K562 (cell line): ENCODE data around the gene COX14. TPM values are rescaled to one million over a fixed set of nuclear protein-coding genes. Genes with fewer than 3 reads are reported as not detected.

Experiments used
- GATA2 ChIP-seq: sonication (generic); formaldehyde crosslinking; IDR thresholded peaks from 2 replicates; pipeline ENCODE4 v1.4.0; 2020; ENCODE audit warnings: mild to moderate bottlenecking, missing genetic modification reagents
- KLF16 ChIP-seq: IDR thresholded peaks from 2 replicates; pipeline ENCODE4 v1.6.1; 2016; ENCODE audit warnings: antibody characterized with exemption
- NELFE ChIP-seq: IDR thresholded peaks from 2 replicates; pipeline ENCODE4 v1.6.1; 2011; ENCODE audit warnings: mild to moderate bottlenecking; ENCODE audit not compliant: insufficient read depth, insufficient read length
- RB1 ChIP-seq: fragments of 450-650 bp; IDR thresholded peaks from 2 replicates; pipeline ENCODE4 v1.6.1; 2017; ENCODE audit warnings: low read depth, mild to moderate bottlenecking
- SLC30A9 ChIP-seq: fragments of 250-450 bp; sonication (Bioruptor Pico); IDR thresholded peaks from 2 replicates; pipeline ENCODE4 v1.8.0; 2022; ENCODE audit warnings: mild to moderate bottlenecking, moderate library complexity
- TCF7L2 ChIP-seq: fragments of 150-350 bp; IDR thresholded peaks from 2 replicates; pipeline ENCODE4 v1.6.1; 2016; ENCODE audit warnings: low read depth, mild to moderate bottlenecking, low read length, moderate library complexity
- ZNF23 ChIP-seq: fragments of 250-450 bp; sonication (Bioruptor Pico); IDR thresholded peaks from 2 replicates; pipeline ENCODE4 v1.4.0; 2020; ENCODE audit warnings: mild to moderate bottlenecking
- ZNF324 ChIP-seq: fragments of 250-450 bp; sonication (Bioruptor Pico); IDR thresholded peaks from 2 replicates; pipeline ENCODE4 v1.4.0; 2020; ENCODE audit warnings: mild to moderate bottlenecking
- polyA plus RNA-seq, 8 experiments: library from polyadenylated mRNA; depleted of rRNA in 4 of 8; stranded (reverse) in 5 of 8; unstranded in 3 of 8; fragments of >200 nt; fragmentation: Nextera tagmentation in 2 of 8; fragmentation: Illumina TruSeq in 1 of 8; extraction: Ambion mirVana in 2 of 8; extraction: Trizol in 1 of 8; gene quantifications; 2 replicates each; pipeline versions ENCODE4 v1.2.1 to v1.2.3, GENCODE V29; 2011 to 2014; ENCODE audit warnings: inconsistent platforms in 1 of 8, missing spikeins in 1 of 8
- total RNA-seq, 7 experiments: library from RNA; depleted of rRNA in 6 of 7; stranded (reverse); fragments of >200 nt in 6 of 7; fragmentation: Illumina TruSeq in 2 of 7; extraction: Trizol in 2 of 7; gene quantifications; 2 replicates each; pipeline versions ENCODE4 v1.2.1 to v1.2.3, GENCODE V29; 2011 to 2021; ENCODE audit warnings: low replicate concordance in 1 of 7
- TF ChIP-seq, protein P1 (sequence below): fragments of 450-650 bp; IDR thresholded peaks from 2 replicates; pipeline ENCODE4 v1.6.1; 2016; ENCODE audit warnings: mild to moderate bottlenecking, moderate library complexity
- TF ChIP-seq, protein P2 (sequence below): fragments of 450-650 bp; formaldehyde crosslinking; IDR thresholded peaks from 2 replicates; pipeline ENCODE4 v1.4.0; 2020; ENCODE audit warnings: mild to moderate bottlenecking, moderate library complexity
- TF ChIP-seq, protein P3 (sequence below): fragments of 250-450 bp; sonication (Bioruptor Pico); IDR thresholded peaks from 2 replicates; pipeline ENCODE4 v1.8.0; 2021; ENCODE audit warnings: moderate library complexity, mild to moderate bottlenecking, inconsistent platforms
- TF ChIP-seq, protein P4 (sequence below): sonication (generic); IDR thresholded peaks from 2 replicates; pipeline ENCODE4 v1.6.1; 2016

The COX14 gene
- total and polyA plus RNA-seq, 9 of the 15 experiments (the other 6 are each of a cell fraction or from before 2014, with no cell fraction given), result 44.4 to 269 (median 53.4) TPM

GRCh38 chr12:50167049-50167828 is 55.2 kb downstream of the COX14 start, which contains the start of gene CERS5 (continued):
- TF ChIP-seq, protein P1, sequence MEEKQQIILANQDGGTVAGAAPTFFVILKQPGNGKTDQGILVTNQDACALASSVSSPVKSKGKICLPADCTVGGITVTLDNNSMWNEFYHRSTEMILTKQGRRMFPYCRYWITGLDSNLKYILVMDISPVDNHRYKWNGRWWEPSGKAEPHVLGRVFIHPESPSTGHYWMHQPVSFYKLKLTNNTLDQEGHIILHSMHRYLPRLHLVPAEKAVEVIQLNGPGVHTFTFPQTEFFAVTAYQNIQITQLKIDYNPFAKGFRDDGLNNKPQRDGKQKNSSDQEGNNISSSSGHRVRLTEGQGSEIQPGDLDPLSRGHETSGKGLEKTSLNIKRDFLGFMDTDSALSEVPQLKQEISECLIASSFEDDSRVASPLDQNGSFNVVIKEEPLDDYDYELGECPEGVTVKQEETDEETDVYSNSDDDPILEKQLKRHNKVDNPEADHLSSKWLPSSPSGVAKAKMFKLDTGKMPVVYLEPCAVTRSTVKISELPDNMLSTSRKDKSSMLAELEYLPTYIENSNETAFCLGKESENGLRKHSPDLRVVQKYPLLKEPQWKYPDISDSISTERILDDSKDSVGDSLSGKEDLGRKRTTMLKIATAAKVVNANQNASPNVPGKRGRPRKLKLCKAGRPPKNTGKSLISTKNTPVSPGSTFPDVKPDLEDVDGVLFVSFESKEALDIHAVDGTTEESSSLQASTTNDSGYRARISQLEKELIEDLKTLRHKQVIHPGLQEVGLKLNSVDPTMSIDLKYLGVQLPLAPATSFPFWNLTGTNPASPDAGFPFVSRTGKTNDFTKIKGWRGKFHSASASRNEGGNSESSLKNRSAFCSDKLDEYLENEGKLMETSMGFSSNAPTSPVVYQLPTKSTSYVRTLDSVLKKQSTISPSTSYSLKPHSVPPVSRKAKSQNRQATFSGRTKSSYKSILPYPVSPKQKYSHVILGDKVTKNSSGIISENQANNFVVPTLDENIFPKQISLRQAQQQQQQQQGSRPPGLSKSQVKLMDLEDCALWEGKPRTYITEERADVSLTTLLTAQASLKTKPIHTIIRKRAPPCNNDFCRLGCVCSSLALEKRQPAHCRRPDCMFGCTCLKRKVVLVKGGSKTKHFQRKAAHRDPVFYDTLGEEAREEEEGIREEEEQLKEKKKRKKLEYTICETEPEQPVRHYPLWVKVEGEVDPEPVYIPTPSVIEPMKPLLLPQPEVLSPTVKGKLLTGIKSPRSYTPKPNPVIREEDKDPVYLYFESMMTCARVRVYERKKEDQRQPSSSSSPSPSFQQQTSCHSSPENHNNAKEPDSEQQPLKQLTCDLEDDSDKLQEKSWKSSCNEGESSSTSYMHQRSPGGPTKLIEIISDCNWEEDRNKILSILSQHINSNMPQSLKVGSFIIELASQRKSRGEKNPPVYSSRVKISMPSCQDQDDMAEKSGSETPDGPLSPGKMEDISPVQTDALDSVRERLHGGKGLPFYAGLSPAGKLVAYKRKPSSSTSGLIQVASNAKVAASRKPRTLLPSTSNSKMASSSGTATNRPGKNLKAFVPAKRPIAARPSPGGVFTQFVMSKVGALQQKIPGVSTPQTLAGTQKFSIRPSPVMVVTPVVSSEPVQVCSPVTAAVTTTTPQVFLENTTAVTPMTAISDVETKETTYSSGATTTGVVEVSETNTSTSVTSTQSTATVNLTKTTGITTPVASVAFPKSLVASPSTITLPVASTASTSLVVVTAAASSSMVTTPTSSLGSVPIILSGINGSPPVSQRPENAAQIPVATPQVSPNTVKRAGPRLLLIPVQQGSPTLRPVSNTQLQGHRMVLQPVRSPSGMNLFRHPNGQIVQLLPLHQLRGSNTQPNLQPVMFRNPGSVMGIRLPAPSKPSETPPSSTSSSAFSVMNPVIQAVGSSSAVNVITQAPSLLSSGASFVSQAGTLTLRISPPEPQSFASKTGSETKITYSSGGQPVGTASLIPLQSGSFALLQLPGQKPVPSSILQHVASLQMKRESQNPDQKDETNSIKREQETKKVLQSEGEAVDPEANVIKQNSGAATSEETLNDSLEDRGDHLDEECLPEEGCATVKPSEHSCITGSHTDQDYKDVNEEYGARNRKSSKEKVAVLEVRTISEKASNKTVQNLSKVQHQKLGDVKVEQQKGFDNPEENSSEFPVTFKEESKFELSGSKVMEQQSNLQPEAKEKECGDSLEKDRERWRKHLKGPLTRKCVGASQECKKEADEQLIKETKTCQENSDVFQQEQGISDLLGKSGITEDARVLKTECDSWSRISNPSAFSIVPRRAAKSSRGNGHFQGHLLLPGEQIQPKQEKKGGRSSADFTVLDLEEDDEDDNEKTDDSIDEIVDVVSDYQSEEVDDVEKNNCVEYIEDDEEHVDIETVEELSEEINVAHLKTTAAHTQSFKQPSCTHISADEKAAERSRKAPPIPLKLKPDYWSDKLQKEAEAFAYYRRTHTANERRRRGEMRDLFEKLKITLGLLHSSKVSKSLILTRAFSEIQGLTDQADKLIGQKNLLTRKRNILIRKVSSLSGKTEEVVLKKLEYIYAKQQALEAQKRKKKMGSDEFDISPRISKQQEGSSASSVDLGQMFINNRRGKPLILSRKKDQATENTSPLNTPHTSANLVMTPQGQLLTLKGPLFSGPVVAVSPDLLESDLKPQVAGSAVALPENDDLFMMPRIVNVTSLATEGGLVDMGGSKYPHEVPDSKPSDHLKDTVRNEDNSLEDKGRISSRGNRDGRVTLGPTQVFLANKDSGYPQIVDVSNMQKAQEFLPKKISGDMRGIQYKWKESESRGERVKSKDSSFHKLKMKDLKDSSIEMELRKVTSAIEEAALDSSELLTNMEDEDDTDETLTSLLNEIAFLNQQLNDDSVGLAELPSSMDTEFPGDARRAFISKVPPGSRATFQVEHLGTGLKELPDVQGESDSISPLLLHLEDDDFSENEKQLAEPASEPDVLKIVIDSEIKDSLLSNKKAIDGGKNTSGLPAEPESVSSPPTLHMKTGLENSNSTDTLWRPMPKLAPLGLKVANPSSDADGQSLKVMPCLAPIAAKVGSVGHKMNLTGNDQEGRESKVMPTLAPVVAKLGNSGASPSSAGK, result no peak
- TF ChIP-seq NELFE (no peak), SLC30A9 (CRISPR knock-in tag) (no peak), ZNF324 (no peak), ZNF23 (CRISPR knock-in tag) (no peak), KLF16 (no peak), RB1 (peak; percentile 81; the same call in 1 of the 2 replicates), GATA2 (CRISPR knock-in tag) (no peak), TCF7L2 (no peak)
- TF ChIP-seq, protein P2, sequence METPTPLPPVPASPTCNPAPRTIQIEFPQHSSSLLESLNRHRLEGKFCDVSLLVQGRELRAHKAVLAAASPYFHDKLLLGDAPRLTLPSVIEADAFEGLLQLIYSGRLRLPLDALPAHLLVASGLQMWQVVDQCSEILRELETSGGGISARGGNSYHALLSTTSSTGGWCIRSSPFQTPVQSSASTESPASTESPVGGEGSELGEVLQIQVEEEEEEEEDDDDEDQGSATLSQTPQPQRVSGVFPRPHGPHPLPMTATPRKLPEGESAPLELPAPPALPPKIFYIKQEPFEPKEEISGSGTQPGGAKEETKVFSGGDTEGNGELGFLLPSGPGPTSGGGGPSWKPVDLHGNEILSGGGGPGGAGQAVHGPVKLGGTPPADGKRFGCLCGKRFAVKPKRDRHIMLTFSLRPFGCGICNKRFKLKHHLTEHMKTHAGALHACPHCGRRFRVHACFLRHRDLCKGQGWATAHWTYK (CRISPR knock-in tag), result peak; percentile 75
- TF ChIP-seq, protein P3, sequence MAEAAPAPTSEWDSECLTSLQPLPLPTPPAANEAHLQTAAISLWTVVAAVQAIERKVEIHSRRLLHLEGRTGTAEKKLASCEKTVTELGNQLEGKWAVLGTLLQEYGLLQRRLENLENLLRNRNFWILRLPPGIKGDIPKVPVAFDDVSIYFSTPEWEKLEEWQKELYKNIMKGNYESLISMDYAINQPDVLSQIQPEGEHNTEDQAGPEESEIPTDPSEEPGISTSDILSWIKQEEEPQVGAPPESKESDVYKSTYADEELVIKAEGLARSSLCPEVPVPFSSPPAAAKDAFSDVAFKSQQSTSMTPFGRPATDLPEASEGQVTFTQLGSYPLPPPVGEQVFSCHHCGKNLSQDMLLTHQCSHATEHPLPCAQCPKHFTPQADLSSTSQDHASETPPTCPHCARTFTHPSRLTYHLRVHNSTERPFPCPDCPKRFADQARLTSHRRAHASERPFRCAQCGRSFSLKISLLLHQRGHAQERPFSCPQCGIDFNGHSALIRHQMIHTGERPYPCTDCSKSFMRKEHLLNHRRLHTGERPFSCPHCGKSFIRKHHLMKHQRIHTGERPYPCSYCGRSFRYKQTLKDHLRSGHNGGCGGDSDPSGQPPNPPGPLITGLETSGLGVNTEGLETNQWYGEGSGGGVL (CRISPR knock-in tag), result no peak
- TF ChIP-seq, protein P4, sequence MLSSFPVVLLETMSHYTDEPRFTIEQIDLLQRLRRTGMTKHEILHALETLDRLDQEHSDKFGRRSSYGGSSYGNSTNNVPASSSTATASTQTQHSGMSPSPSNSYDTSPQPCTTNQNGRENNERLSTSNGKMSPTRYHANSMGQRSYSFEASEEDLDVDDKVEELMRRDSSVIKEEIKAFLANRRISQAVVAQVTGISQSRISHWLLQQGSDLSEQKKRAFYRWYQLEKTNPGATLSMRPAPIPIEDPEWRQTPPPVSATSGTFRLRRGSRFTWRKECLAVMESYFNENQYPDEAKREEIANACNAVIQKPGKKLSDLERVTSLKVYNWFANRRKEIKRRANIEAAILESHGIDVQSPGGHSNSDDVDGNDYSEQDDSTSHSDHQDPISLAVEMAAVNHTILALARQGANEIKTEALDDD, result no peak
